Measurements from ENCODE around the gene PLCD3.

The PLCD3 gene

DNA sequence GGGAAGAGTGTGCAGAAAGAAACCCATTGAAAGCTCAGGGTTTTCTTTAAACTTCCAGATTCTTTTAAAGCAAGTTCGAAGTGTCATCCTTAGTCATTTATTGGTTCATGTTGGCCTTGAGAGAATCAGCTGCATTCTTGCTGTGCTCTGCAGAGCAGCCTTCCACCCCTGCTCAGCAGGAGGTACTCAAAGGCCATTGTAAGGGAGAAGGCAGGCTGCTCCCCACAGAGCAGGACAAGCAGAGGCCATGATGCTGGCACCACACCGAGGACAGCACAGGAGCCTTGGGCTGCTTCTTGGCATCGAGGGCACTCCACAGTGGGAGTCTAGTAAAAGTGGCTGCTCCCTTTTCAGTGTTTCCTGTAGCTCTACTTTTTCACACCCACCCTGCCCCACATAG lies 41.6 kb downstream of the PLCD3 start:
- Histone ChIP-seq H3K36me3 (ENCODE audit: control insufficient read depth, insufficient read depth, low read length) (peaks cover 58% of the 10 kb centered on the region), H3K9me3 (ENCODE audit: control insufficient read depth, low read length) (no peaks in the 10 kb centered on the region), H3K4me1 (ENCODE audit: control insufficient read depth, insufficient read depth, low read length) (no peaks in the 10 kb centered on the region), H3K27me3 (ENCODE audit: control insufficient read depth, insufficient read depth, low read length, poor library complexity, severe bottlenecking) (no peaks in the 10 kb centered on the region), H3K4me3 (ENCODE audit: insufficient read depth, low read depth, low read length) (no peak overlapping the region), H3K27ac (ENCODE audit: insufficient read depth, low read depth, low read length, poor library complexity, severe bottlenecking) (no peak overlapping the region)
- WGBS, 2 experiments: 65 to 70% methylated on average over 3 of the region's 3 CpGs

DNA sequence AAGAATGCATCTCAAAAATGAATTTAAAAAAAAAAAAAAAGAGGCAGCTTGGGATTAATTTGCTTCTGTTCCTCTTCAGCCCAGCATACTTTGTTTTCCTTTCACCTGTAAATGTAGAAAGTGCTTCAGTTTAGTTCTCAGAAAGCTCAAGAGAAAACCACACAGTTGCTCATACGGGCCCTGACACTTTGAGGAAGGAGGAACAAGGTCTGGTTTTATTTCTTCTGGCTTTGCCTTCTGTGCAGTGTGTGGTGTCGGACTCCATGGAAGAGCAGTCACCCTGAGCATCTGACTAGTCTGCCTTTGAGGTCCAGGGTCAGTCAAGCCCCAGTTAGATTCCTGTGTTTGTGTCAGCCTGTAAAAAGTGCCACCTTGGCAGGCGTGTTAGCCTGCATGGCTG lies 43.6 kb downstream of the PLCD3 start:
- Histone ChIP-seq H3K4me1 (ENCODE audit: control insufficient read depth, insufficient read depth, low read length) (no peaks in the 10 kb centered on the region), H3K27ac (ENCODE audit: insufficient read depth, low read depth, low read length, poor library complexity, severe bottlenecking) (no peak overlapping the region), H3K4me3 (ENCODE audit: insufficient read depth, low read depth, low read length) (no peak overlapping the region), H3K9me3 (ENCODE audit: control insufficient read depth, low read length) (no peaks in the 10 kb centered on the region), H3K27me3 (ENCODE audit: control insufficient read depth, insufficient read depth, low read length, poor library complexity, severe bottlenecking) (no peaks in the 10 kb centered on the region), H3K36me3 (ENCODE audit: control insufficient read depth, insufficient read depth, low read length) (peaks cover 47% of the 10 kb centered on the region)
- 95% methylated on average over 3 of the region's 3 CpGs for WGBS, 2 experiments

DNA sequence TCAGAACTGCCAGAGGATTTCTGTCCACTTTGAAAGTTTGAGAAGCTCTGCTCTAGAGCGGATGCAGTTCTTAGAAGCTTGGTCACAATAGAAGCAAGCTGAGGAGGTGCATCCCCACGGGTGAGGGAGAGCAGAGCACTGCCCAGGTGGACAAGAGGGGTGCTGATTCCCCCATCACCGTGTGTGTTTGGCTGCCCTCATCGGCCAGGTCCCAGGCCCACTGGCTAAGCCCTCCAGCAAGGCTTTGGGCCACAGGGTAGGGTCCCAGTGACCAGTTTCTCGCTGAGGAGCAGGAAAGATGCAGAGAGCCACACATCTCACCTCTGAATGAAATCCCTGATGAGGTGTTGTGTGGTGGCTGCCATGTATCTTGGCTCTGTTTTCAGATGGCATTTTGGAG lies 44.3 kb downstream of the PLCD3 start:
- Histone ChIP-seq H3K27me3 (ENCODE audit: control insufficient read depth, insufficient read depth, low read length, poor library complexity, severe bottlenecking) (no peaks in the 10 kb centered on the region), H3K4me1 (ENCODE audit: control insufficient read depth, insufficient read depth, low read length) (no peaks in the 10 kb centered on the region), H3K27ac (ENCODE audit: insufficient read depth, low read depth, low read length, poor library complexity, severe bottlenecking) (no peak overlapping the region), H3K9me3 (ENCODE audit: control insufficient read depth, low read length) (no peaks in the 10 kb centered on the region), H3K4me3 (ENCODE audit: insufficient read depth, low read depth, low read length) (no peak overlapping the region), H3K36me3 (ENCODE audit: control insufficient read depth, insufficient read depth, low read length) (peaks cover 43% of the 10 kb centered on the region)
- 92 to 96% methylated on average over 5 of the region's 5 CpGs for WGBS, 2 experiments

DNA sequence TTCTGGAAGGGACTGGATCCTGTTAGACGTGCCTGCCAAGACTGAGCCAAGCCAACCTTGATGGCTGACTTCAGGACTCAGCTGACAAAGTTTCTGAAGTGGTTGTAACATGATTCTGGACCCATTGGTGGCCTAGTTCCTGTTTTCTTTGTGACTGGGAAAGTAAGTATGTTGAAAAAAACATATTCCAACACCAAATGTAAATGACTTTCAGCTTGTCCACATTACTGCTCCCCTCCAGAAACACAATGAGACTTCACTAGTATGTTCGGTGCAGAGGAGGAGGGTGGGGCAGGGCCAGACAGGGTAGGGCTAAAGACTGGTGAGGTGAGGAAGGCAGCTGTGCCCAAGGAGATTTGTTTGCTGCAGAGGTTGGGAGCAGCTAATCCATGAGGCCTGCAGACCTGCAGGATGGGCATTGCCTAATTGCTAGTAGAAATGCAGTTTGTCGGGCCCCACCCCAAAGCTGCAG lies 44.8 kb downstream of the PLCD3 start:
- H3K27ac ChIP-seq (ENCODE audit: insufficient read depth, low read depth, low read length, poor library complexity, severe bottlenecking): no peak overlapping the region
- 93 to 94% methylated on average over 3 of the region's 3 CpGs for WGBS, 2 experiments
- H3K36me3 ChIP-seq (ENCODE audit: control insufficient read depth, insufficient read depth, low read length): peaks cover 45% of the 10 kb centered on the region

GRCh38 chr17:45086865-45087503 lies 45.3 kb downstream of the PLCD3 start:
- Histone ChIP-seq H3K4me3 (ENCODE audit: insufficient read depth, low read depth, low read length) (no peak overlapping the region), H3K36me3 (ENCODE audit: control insufficient read depth, insufficient read depth, low read length) (peaks cover 48% of the 10 kb centered on the region), H3K27me3 (ENCODE audit: control insufficient read depth, insufficient read depth, low read length, poor library complexity, severe bottlenecking) (no peaks in the 10 kb centered on the region), H3K4me1 (ENCODE audit: control insufficient read depth, insufficient read depth, low read length) (no peaks in the 10 kb centered on the region), H3K9me3 (ENCODE audit: control insufficient read depth, low read length) (no peaks in the 10 kb centered on the region), H3K27ac (ENCODE audit: insufficient read depth, low read depth, low read length, poor library complexity, severe bottlenecking) (no peak overlapping the region)
- WGBS, 2 experiments: 92 to 96% methylated on average over 6 of the region's 6 CpGs

More for the DNA sequence above, 44.8 kb downstream of the PLCD3 start:
- Histone ChIP-seq H3K4me1 (ENCODE audit: control insufficient read depth, insufficient read depth, low read length) (no peaks in the 10 kb centered on the region), H3K27me3 (ENCODE audit: control insufficient read depth, insufficient read depth, low read length, poor library complexity, severe bottlenecking) (no peaks in the 10 kb centered on the region), H3K4me3 (ENCODE audit: insufficient read depth, low read depth, low read length) (no peak overlapping the region), H3K9me3 (ENCODE audit: control insufficient read depth, low read length) (no peaks in the 10 kb centered on the region)

DNA sequence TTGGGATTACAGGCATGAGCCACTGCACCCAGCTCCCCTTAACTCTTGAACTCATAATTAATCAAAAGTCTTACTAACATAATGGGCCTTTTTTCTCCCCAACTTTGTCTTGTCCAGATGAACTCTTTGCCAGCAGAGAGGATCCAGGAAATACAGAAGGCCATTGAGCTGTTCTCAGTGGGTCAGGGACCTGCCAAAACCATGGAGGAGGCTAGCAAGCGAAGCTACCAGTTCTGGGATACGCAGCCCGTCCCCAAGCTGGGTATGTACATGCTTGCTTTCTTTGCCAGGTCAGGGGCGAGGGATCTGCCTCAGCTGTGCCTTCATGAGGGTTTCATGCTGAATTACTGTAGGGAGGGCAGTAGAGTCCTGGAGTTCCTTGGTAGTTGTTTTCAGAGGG lies 45.9 kb downstream of the PLCD3 start:
- Histone ChIP-seq H3K4me3 (ENCODE audit: insufficient read depth, low read depth, low read length) (no peak overlapping the region), H3K4me1 (ENCODE audit: control insufficient read depth, insufficient read depth, low read length) (no peaks in the 10 kb centered on the region), H3K27me3 (ENCODE audit: control insufficient read depth, insufficient read depth, low read length, poor library complexity, severe bottlenecking) (no peaks in the 10 kb centered on the region), H3K36me3 (ENCODE audit: control insufficient read depth, insufficient read depth, low read length) (peaks cover 48% of the 10 kb centered on the region), H3K27ac (ENCODE audit: insufficient read depth, low read depth, low read length, poor library complexity, severe bottlenecking) (no peak overlapping the region), H3K9me3 (ENCODE audit: control insufficient read depth, low read length) (no peaks in the 10 kb centered on the region)
- 95 to 97% methylated on average over 4 of the region's 4 CpGs for WGBS, 2 experiments

GRCh38 chr17:45081047-45081703 lies 51.1 kb downstream of the PLCD3 start:
- Histone ChIP-seq H3K4me1 (ENCODE audit: control insufficient read depth, insufficient read depth, low read length) (no peaks in the 10 kb centered on the region), H3K4me3 (ENCODE audit: insufficient read depth, low read depth, low read length) (no peak overlapping the region), H3K27me3 (ENCODE audit: control insufficient read depth, insufficient read depth, low read length, poor library complexity, severe bottlenecking) (no peaks in the 10 kb centered on the region), H3K27ac (ENCODE audit: insufficient read depth, low read depth, low read length, poor library complexity, severe bottlenecking) (no peak overlapping the region), H3K36me3 (ENCODE audit: control insufficient read depth, insufficient read depth, low read length) (peaks cover 21% of the 10 kb centered on the region), H3K9me3 (ENCODE audit: control insufficient read depth, low read length) (no peaks in the 10 kb centered on the region)
- WGBS, 2 experiments: 91 to 92% methylated on average over 6 of the region's 6 CpGs

- no peak overlapping the region for H3K4me3 ChIP-seq (ENCODE audit: insufficient read depth, low read depth, low read length)
- H3K4me1 ChIP-seq (ENCODE audit: control insufficient read depth, insufficient read depth, low read length): no peaks in the 10 kb centered on the region
- H3K27ac ChIP-seq (ENCODE audit: insufficient read depth, low read depth, low read length, poor library complexity, severe bottlenecking): no peak overlapping the region
- no peaks in the 10 kb centered on the region for H3K9me3 ChIP-seq (ENCODE audit: control insufficient read depth, low read length)
- WGBS, 2 experiments: 95 to 98% methylated on average over 3 of the region's 3 CpGs
- H3K36me3 ChIP-seq (ENCODE audit: control insufficient read depth, insufficient read depth, low read length): peaks cover 23% of the 10 kb centered on the region
- no peaks in the 10 kb centered on the region for H3K27me3 ChIP-seq (ENCODE audit: control insufficient read depth, insufficient read depth, low read length, poor library complexity, severe bottlenecking)
Observed at GRCh38 chr17:45077643-45078042, 54.7 kb downstream of the PLCD3 start.

GRCh38 chr17:45073414-45074070 lies 58.8 kb downstream of the PLCD3 start:
- Histone ChIP-seq H3K27ac (ENCODE audit: insufficient read depth, low read depth, low read length, poor library complexity, severe bottlenecking) (no peak overlapping the region), H3K4me3 (ENCODE audit: insufficient read depth, low read depth, low read length) (no peak overlapping the region), H3K27me3 (ENCODE audit: control insufficient read depth, insufficient read depth, low read length, poor library complexity, severe bottlenecking) (no peaks in the 10 kb centered on the region), H3K4me1 (ENCODE audit: control insufficient read depth, insufficient read depth, low read length) (no peaks in the 10 kb centered on the region), H3K9me3 (ENCODE audit: control insufficient read depth, low read length) (no peaks in the 10 kb centered on the region), H3K36me3 (ENCODE audit: control insufficient read depth, insufficient read depth, low read length) (peaks cover 25% of the 10 kb centered on the region)
- 96 to 98% methylated on average over 4 of the region's 5 CpGs for WGBS, 2 experiments

DNA sequence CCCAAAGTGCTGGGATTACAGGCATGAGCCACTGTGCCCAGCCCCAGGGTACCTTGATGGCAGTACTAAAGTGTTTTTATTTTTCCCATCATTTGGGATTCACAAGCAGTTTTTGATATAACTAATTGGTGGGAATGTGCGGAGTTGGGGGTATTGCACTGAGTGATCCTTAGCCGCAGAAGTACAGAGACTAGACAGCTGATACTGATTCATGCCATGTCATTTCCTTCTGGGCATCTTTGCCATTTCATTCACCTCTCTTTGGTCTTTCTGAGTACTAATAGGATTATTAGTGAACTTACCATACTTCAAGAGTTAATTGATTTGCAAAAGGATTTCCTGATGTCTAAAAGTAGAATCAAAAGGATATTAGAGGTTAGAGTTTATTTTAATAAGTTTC lies 61.5 kb downstream of the PLCD3 start:
- Histone ChIP-seq H3K27ac (ENCODE audit: insufficient read depth, low read depth, low read length, poor library complexity, severe bottlenecking) (no peak overlapping the region), H3K9me3 (ENCODE audit: control insufficient read depth, low read length) (no peaks in the 10 kb centered on the region), H3K27me3 (ENCODE audit: control insufficient read depth, insufficient read depth, low read length, poor library complexity, severe bottlenecking) (no peaks in the 10 kb centered on the region), H3K4me3 (ENCODE audit: insufficient read depth, low read depth, low read length) (no peak overlapping the region), H3K4me1 (ENCODE audit: control insufficient read depth, insufficient read depth, low read length) (no peaks in the 10 kb centered on the region), H3K36me3 (ENCODE audit: control insufficient read depth, insufficient read depth, low read length) (peaks cover 20% of the 10 kb centered on the region)
- 93 to 97% methylated on average over 2 of the region's 2 CpGs for WGBS, 2 experiments
